NCI-H2196 treated with DMSO at 0.1 percent for 48 hours (cell line): ENCODE data around the gene TIGD3.

Source experiments
- DNase-seq: peaks from one replicate; lab custom pipeline; 2025; ENCODE audit not compliant: unreplicated experiment; lab: John Stamatoyannopoulos, UW

The TIGD3 gene, protein sequence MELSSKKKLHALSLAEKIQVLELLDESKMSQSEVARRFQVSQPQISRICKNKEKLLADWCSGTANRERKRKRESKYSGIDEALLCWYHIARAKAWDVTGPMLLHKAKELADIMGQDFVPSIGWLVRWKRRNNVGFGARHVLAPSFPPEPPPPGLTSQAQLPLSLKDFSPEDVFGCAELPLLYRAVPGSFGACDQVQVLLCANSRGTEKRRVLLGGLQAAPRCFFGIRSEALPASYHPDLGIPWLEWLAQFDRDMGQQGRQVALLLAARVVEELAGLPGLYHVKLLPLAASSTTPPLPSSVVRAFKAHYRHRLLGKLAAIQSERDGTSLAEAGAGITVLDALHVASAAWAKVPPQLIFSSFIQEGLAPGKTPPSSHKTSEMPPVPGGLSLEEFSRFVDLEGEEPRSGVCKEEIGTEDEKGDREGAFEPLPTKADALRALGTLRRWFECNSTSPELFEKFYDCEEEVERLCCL

DNA sequence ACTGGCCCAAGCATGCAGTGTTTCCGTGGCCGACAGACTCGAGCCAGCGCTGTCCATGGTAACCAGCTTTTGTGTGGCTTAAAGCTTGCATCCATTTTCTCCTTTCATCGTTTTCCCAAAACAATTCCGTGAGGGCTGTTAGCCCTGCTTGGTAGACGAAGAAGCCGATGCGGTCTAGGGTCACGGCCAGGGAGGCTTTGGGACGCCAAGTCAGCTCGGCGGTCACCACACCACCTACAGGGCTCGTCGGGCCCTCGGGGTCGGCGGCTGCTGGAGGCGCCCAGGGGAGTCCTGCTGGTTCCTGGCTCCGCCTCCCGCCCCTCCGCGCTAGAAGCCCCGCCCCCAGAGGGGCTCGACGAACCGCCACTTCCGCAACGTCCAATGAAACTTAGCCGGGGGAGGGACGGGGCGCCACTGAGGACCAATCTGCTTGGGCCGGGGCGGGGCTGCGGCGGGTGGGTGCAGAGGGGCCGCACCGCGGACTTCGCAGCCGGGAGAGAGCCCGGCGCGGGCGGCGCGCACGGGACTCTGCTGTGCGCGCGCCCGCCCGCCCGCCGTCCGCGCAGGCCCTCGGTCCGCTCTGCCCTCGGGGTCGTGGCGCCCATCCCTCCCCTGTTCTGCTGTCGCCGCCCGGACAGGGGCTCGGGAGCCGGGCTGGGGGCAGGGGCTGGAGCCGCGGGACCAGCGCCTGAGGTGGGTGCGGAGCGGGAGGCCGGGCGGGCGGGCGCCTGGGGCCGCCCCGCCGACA, at the start of gene TIGD3:
TIGD3 (plus strand) TSS at position 487 of the 748 bp plus-strand sequence. CDS start 1,058 bp downstream, outside the sequence.
- DNase-seq = peak; percentile 96

GRCh38 chr11:65305501-65306268, 48.9 kb upstream of the TIGD3 start:
- no peak for DNase-seq

DNA sequence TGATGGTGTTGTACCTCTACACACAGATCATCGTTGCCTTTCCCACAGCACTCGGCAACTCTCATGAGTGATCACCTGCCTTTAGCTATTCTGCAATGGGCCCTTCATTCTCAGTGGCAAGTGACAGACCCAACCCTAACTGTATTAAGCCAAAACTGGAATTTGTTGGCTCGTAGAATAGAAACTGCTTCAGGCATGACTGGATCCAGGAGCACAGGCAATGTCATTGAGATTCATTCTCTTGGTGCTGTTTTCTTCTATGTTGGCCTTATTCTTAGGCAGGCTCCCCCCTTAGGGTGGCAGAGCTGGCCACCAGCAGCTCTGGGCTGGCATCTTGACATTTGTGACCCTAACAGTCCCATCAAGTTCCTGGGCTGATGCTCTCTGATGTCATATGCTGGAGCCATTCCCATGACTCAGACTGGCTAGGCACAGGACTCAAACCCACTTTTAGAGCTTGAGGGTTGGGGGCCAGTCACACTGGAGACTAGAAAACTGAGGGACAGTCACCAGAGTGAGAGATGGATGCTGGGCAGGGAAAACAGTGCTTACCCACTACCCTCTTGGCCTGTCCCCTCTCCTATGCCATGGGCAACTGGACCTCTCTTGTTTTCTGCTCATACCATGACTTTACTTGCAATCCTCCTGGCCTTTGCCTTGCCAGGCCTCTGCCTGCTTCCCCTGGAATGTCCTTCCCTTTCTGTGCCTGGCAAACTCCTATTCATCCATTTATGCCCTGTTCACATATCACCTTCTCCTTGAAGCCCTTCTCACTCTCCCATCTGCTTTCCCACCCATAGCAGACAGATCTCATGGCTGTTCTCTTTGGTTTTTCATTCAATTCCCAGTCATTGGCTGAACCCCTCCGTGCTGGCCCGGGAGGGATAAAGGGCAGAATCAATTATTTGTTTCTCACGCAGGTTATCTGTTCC, 47.0 kb upstream of the TIGD3 start:
- DNase-seq = no peak

- DNase-seq = no peak
These were observed 46.2 kb upstream of the TIGD3 start for GRCh38 chr11:65308281-65308891.

DNA sequence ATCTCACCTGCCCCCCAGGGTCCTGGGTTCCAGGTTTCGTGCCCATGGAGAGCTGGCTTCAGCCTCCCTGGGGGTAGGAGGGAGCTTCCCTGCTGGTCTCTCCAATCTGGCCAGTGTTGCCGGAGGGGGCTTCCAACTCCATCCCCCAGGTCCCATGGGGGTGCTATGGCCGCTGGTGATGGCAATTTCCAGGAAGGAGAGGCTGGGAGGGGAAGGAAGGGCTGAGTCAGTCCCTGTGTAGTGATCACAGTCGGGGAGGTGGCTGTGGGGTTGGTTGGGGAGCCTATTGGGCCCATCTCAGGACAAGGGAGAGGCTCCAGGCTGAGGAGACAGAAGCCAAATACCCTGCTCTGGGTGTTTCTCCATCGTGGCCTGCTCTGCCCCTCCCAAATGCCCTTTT, 45.5 kb upstream of the TIGD3 start:
- no peak for DNase-seq

DNA sequence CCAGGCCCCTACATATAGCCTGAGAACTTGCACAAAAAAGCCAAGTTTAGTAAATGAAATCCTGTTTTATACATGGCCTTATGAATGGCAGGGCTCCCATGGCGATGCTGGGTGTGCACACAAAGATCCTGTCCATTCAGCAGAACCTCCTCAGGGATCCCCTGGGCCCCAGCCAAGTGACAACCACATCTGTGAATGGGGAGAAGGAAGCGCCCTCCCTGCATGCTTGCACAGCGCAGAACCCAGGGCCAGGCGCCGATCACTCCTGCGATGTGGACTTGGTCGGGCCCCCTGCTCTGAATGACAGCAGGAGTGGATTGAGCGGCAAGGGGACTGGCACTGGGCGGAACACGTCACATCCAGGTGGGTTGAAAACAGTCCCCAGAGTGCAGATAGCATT, 44.3 kb upstream of the TIGD3 start:
- DNase-seq = no peak

GRCh38 chr11:65310736-65311135, 43.8 kb upstream of the TIGD3 start:
- no peak for DNase-seq

DNA sequence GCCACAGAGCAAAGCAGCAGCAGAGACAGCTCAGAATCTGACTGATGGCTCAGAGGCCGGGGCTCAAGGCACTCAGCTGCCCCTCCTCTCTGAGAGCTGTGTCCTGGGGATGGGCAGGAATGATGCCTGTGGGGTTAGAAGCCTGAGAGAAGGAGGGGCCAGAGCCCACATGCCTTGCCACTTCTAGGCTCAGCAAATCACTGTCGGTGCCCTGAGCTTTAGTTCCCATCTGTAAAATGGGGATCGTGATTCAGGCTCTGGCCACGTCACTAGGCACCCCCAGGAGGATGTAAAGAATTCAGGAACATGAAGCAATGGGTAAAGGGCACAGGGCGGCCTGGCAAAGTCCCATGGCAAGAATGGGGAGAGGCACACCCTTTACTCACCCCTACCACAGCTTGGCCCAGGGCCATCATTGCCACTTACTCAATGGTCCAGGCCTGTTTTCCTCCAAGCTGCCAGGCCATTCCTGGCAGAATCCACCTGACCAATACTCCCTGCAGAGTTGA, 43.3 kb upstream of the TIGD3 start:
- DNase-seq = no peak

GRCh38 chr11:65314501-65315203, 39.9 kb upstream of the TIGD3 start, which contains the start of gene CDC42EP2:
Gene CDC42EP2 (plus strand): TSS chr11:65314866. CDS start chr11:65320899, 6,033 bp downstream.
- DNase-seq = peak; percentile 69

DNA sequence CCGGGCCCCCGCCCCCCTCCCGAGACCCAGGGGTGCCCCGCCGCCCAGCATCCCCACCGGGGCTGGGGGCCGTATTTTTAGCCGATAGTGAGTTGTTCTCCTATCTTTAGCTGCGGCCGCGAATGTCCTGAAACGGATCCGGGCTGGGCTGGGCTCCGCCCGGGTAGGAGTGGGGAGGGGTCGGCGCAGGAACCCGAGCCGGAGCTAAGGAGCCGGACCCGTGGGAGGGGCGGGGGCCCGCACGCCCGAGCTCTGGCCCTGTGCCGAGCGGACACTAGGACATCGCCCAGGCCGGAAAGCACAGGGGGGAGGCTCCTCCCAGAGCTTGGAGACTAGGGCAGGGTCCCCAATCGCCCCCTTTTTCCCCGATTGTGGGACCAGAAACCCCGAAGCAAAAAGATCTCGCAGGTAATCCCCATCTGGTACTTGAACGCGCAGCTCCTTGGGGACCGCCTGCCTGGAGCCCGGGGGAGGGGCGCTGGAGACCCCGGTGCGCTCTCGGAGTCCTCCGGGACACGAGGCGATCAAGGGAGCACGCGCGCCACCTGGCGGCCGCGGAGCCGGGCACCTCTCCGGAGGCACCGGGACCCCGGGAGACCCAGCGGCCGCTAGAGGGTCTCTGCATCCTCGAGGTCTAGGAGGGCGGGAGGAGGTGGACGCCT, 39.2 kb upstream of the TIGD3 start:
- DNase-seq = peak; percentile 46

GRCh38 chr11:65315866-65316226, 38.7 kb upstream of the TIGD3 start:
- DNase-seq = no peak

- DNase-seq = no peak
These were observed 38.1 kb upstream of the TIGD3 start for GRCh38 chr11:65316227-65317024.

GRCh38 chr11:65317025-65317786, 37.3 kb upstream of the TIGD3 start:
- peak; percentile 48 for DNase-seq

- DNase-seq = no peak
These were observed 34.0 kb upstream of the TIGD3 start for GRCh38 chr11:65320386-65321075.

- no peak for DNase-seq
These were observed 33.5 kb upstream of the TIGD3 start for GRCh38 chr11:65321076-65321475.

- no peak for DNase-seq
These were observed 32.6 kb upstream of the TIGD3 start for GRCh38 chr11:65321828-65322485.
